ENCODE results near the gene GABRD.

Gene GABRD

GRCh38 chr1:2018217-2019171 lies 651 bp upstream of the GABRD start:
- no peaks in the 10 kb centered on the region for H3K27me3 ChIP-seq (ENCODE audit: insufficient read depth, low read length, poor library complexity, severe bottlenecking)
- no peaks in the 10 kb centered on the region for H3K4me1 ChIP-seq (ENCODE audit: insufficient read depth, low read length, poor library complexity, severe bottlenecking)
- no peak overlapping the region for H3K4me2 ChIP-seq (ENCODE audit: low read depth, low read length, poor library complexity, severe bottlenecking)

GRCh38 chr1:2019571-2020309 lies 595 bp downstream of the GABRD start:
- Histone ChIP-seq H3K27me3 (ENCODE audit: insufficient read depth, low read length, poor library complexity, severe bottlenecking) (no peaks in the 10 kb centered on the region), H3K4me3 (ENCODE audit: low read length, poor library complexity, severe bottlenecking) (no peak overlapping the region)

More at GRCh38 chr1:2018217-2019171, 651 bp upstream of the GABRD start:
- H3F3A ChIP-seq (ENCODE audit: low read depth): no peaks in the 10 kb centered on the region
- no peaks in the 10 kb centered on the region for H3K9me2 ChIP-seq (replicated peaks; ENCODE audit: low read depth, low read length)
- H3K4me3 ChIP-seq (ENCODE audit: low read length, poor library complexity, severe bottlenecking): no peak overlapping the region
- H3K9me3 ChIP-seq (ENCODE audit: insufficient read depth, low read depth, low read length): no peaks in the 10 kb centered on the region
- H2AFZ ChIP-seq (ENCODE audit: low read length): no peak overlapping the region
- TF ChIP-seq CTCF (conservative IDR thresholded peaks at IDR 0.05; ENCODE audit: low read length) (no peak), EZH2phosphoT487 (IDR thresholded peaks at IDR 0.05; ENCODE audit: borderline replicate concordance) (no peak)
- no peaks in the 10 kb centered on the region for H3K79me2 ChIP-seq (ENCODE audit: insufficient read depth, low read length)
- H3K36me3 ChIP-seq (ENCODE audit: insufficient read depth, low read length): no peaks in the 10 kb centered on the region
- no peak overlapping the region for H3K9ac ChIP-seq (ENCODE audit: low read depth, low read length, poor library complexity, severe bottlenecking)
- H4K20me1 ChIP-seq (ENCODE audit: insufficient read depth, low read length, poor library complexity, severe bottlenecking): no peaks in the 10 kb centered on the region

GRCh38 chr1:2020310-2020655 lies 1.1 kb downstream of the GABRD start:
- Histone ChIP-seq H3K27me3 (ENCODE audit: insufficient read depth, low read length, poor library complexity, severe bottlenecking) (no peaks in the 10 kb centered on the region), H3K9me3 (ENCODE audit: insufficient read depth, low read depth, low read length) (no peaks in the 10 kb centered on the region), H3K4me1 (ENCODE audit: insufficient read depth, low read length, poor library complexity, severe bottlenecking) (no peaks in the 10 kb centered on the region), H3K4me2 (ENCODE audit: low read depth, low read length, poor library complexity, severe bottlenecking) (no peak overlapping the region), H3K9ac (ENCODE audit: low read depth, low read length, poor library complexity, severe bottlenecking) (no peak overlapping the region), H3K4me3 (ENCODE audit: low read length, poor library complexity, severe bottlenecking) (no peak overlapping the region), H3K36me3 (ENCODE audit: insufficient read depth, low read length) (no peaks in the 10 kb centered on the region), H2AFZ (ENCODE audit: low read length) (no peak overlapping the region), H3F3A (ENCODE audit: low read depth) (no peaks in the 10 kb centered on the region), H3K79me2 (ENCODE audit: insufficient read depth, low read length) (no peaks in the 10 kb centered on the region), H4K20me1 (ENCODE audit: insufficient read depth, low read length, poor library complexity, severe bottlenecking) (no peaks in the 10 kb centered on the region), H3K9me2 (replicated peaks; ENCODE audit: low read depth, low read length) (no peaks in the 10 kb centered on the region)
- no peak for TF ChIP-seq EZH2phosphoT487 (IDR thresholded peaks at IDR 0.05; ENCODE audit: borderline replicate concordance)

More at GRCh38 chr1:2019571-2020309, 595 bp downstream of the GABRD start:
- no peak overlapping the region for H3K4me2 ChIP-seq (ENCODE audit: low read depth, low read length, poor library complexity, severe bottlenecking)
- no peaks in the 10 kb centered on the region for H3K9me3 ChIP-seq (ENCODE audit: insufficient read depth, low read depth, low read length)
- H4K20me1 ChIP-seq (ENCODE audit: insufficient read depth, low read length, poor library complexity, severe bottlenecking): no peaks in the 10 kb centered on the region
- H3K4me1 ChIP-seq (ENCODE audit: insufficient read depth, low read length, poor library complexity, severe bottlenecking): no peaks in the 10 kb centered on the region
- no peaks in the 10 kb centered on the region for H3K9me2 ChIP-seq (replicated peaks; ENCODE audit: low read depth, low read length)
- TF ChIP-seq EZH2phosphoT487 (IDR thresholded peaks at IDR 0.05; ENCODE audit: borderline replicate concordance): no peak
- H3K36me3 ChIP-seq (ENCODE audit: insufficient read depth, low read length): no peaks in the 10 kb centered on the region
- no peaks in the 10 kb centered on the region for H3K79me2 ChIP-seq (ENCODE audit: insufficient read depth, low read length)
- no peaks in the 10 kb centered on the region for H3F3A ChIP-seq (ENCODE audit: low read depth)
- H3K9ac ChIP-seq (ENCODE audit: low read depth, low read length, poor library complexity, severe bottlenecking): no peak overlapping the region
- H2AFZ ChIP-seq (ENCODE audit: low read length): no peak overlapping the region

- Histone ChIP-seq H3K4me2 (ENCODE audit: low read depth, low read length, poor library complexity, severe bottlenecking) (no peak overlapping the region), H3K9me2 (replicated peaks; ENCODE audit: low read depth, low read length) (no peaks in the 10 kb centered on the region), H2AFZ (ENCODE audit: low read length) (no peak overlapping the region), H3K9me3 (ENCODE audit: insufficient read depth, low read depth, low read length) (no peaks in the 10 kb centered on the region), H3F3A (ENCODE audit: low read depth) (no peaks in the 10 kb centered on the region), H3K36me3 (ENCODE audit: insufficient read depth, low read length) (no peaks in the 10 kb centered on the region), H3K27me3 (ENCODE audit: insufficient read depth, low read length, poor library complexity, severe bottlenecking) (no peaks in the 10 kb centered on the region), H3K9ac (ENCODE audit: low read depth, low read length, poor library complexity, severe bottlenecking) (no peak overlapping the region), H3K4me1 (ENCODE audit: insufficient read depth, low read length, poor library complexity, severe bottlenecking) (no peaks in the 10 kb centered on the region), H3K4me3 (ENCODE audit: low read length, poor library complexity, severe bottlenecking) (no peak overlapping the region), H4K20me1 (ENCODE audit: insufficient read depth, low read length, poor library complexity, severe bottlenecking) (no peaks in the 10 kb centered on the region), H3K79me2 (ENCODE audit: insufficient read depth, low read length) (no peaks in the 10 kb centered on the region)
- TF ChIP-seq EZH2phosphoT487 (IDR thresholded peaks at IDR 0.05; ENCODE audit: borderline replicate concordance): no peak
- TF ChIP-seq CTCF (conservative IDR thresholded peaks at IDR 0.05; ENCODE audit: low read length): no peak
These were observed 2.4 kb downstream of the GABRD start for GRCh38 chr1:2021550-2021949.
